Osteoblast (primary cell): ENCODE measurements around the gene SLC25A21. TPM values are rescaled to one million over a fixed set of nuclear protein-coding genes. Genes with fewer than 3 reads are reported as not detected.

Source experiments
- DNase-seq: peaks from one replicate; pipeline ENCODE4 v3.0.0; 2011; ENCODE audit warnings: low spot score, mixed read lengths; ENCODE audit not compliant: insufficient read length; ENCODE audit errors: missing footprints
- H2AFZ ChIP-seq: 2 replicates; pipeline ENCODE4 v1.6.0; 2011; ENCODE audit warnings: mild to moderate bottlenecking, low read length
- H3K27ac ChIP-seq: 2 replicates; pipeline ENCODE4 v1.5.1; 2011; ENCODE audit warnings: mild to moderate bottlenecking, low read depth, low read length, moderate library complexity
- H3K27me3 ChIP-seq: 2 replicates; pipeline ENCODE4 v1.6.0; 2012; ENCODE audit warnings: mild to moderate bottlenecking, control low read depth, inconsistent platforms, low read length, moderate library complexity; ENCODE audit not compliant: insufficient read depth
- H3K36me3 ChIP-seq: 2 replicates; pipeline ENCODE4 v1.5.1; 2011; ENCODE audit warnings: mild to moderate bottlenecking, low read length, control low read depth, moderate library complexity; ENCODE audit not compliant: insufficient read depth
- H3K4me1 ChIP-seq: 2 replicates; pipeline ENCODE4 v1.5.1; 2011; ENCODE audit warnings: mild to moderate bottlenecking, low read length, control low read depth, moderate library complexity; ENCODE audit not compliant: insufficient read depth
- H3K4me2 ChIP-seq: 2 replicates; pipeline ENCODE4 v1.6.0; 2011; ENCODE audit warnings: mild to moderate bottlenecking, low read length; ENCODE audit not compliant: insufficient read depth
- H3K4me3 ChIP-seq: fragments of 200-600 bp; sonication (generic); 3 replicates; pipeline ENCODE4 v1.5.1; 2012; ENCODE audit warnings: mild to moderate bottlenecking, low read length, inconsistent platforms; ENCODE audit not compliant: insufficient read depth
- H3K79me2 ChIP-seq: 2 replicates; pipeline ENCODE4 v1.6.0; 2012; ENCODE audit warnings: mild to moderate bottlenecking, low read length, control low read depth, inconsistent platforms; ENCODE audit not compliant: insufficient read depth
- H3K9me3 ChIP-seq: 2 replicates; pipeline ENCODE4 v1.5.1; 2011; ENCODE audit warnings: low read depth, low read length, control low read depth
- H4K20me1 ChIP-seq: 2 replicates; pipeline ENCODE4 v1.6.0; 2012; ENCODE audit warnings: mild to moderate bottlenecking, low read length, control low read depth; ENCODE audit not compliant: insufficient read depth
- total RNA-seq: library from RNA; depleted of rRNA; stranded (reverse); fragments of >200 nt; gene quantifications from 2 replicates; pipeline ENCODE4 v1.2.3, GENCODE V29; 2012
- TF ChIP-seq, protein P1 (sequence below): IDR thresholded peaks from 2 replicates; pipeline ENCODE4 v1.5.1; 2011; ENCODE audit warnings: mild to moderate bottlenecking, low read depth, low read length, moderate library complexity; ENCODE audit errors: extremely low read depth

Gene SLC25A21
- total RNA-seq, 1 donor = 0.72 TPM

DNA sequence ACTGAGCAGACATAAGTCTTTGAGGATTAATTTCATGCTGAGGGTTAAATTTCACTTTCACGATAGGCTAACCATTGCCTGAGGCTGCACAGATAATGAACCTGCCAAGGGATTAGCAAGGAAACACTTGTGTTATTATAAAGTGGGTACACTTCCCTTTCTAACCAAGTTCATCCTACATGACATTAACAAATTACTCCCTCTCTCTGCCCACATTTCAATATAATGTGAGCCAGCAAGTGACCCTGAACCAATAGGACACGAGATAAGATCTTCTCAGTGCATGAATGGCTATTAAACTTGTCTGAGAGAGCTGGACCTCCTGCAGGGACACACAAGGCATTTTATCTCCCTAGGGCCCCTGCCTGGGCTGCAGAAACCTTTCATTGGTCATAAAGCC lies 337.3 kb downstream of the SLC25A21 start:
- TF ChIP-seq, protein P1, sequence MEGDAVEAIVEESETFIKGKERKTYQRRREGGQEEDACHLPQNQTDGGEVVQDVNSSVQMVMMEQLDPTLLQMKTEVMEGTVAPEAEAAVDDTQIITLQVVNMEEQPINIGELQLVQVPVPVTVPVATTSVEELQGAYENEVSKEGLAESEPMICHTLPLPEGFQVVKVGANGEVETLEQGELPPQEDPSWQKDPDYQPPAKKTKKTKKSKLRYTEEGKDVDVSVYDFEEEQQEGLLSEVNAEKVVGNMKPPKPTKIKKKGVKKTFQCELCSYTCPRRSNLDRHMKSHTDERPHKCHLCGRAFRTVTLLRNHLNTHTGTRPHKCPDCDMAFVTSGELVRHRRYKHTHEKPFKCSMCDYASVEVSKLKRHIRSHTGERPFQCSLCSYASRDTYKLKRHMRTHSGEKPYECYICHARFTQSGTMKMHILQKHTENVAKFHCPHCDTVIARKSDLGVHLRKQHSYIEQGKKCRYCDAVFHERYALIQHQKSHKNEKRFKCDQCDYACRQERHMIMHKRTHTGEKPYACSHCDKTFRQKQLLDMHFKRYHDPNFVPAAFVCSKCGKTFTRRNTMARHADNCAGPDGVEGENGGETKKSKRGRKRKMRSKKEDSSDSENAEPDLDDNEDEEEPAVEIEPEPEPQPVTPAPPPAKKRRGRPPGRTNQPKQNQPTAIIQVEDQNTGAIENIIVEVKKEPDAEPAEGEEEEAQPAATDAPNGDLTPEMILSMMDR = no peak
- H3K79me2 ChIP-seq = no peaks in the 10 kb centered on the region
- no peak overlapping the region for H3K4me2 ChIP-seq
- H3K36me3 ChIP-seq = no peaks in the 10 kb centered on the region
- H4K20me1 ChIP-seq = no peaks in the 10 kb centered on the region
- no peaks in the 10 kb centered on the region for H3K27me3 ChIP-seq
- no peaks in the 10 kb centered on the region for H3K4me1 ChIP-seq
- no peak overlapping the region for H3K27ac ChIP-seq
- no peak overlapping the region for H2AFZ ChIP-seq
- no peak overlapping the region for H3K4me3 ChIP-seq
- H3K9me3 ChIP-seq = no peaks in the 10 kb centered on the region
- no peak for DNase-seq

- Histone ChIP-seq H3K4me2 (no peak overlapping the region), H3K4me3 (no peak overlapping the region), H3K4me1 (no peaks in the 10 kb centered on the region), H3K9me3 (no peaks in the 10 kb centered on the region), H3K36me3 (no peaks in the 10 kb centered on the region), H3K27ac (no peak overlapping the region), H2AFZ (no peak overlapping the region), H3K79me2 (no peaks in the 10 kb centered on the region), H3K27me3 (no peaks in the 10 kb centered on the region), H4K20me1 (no peaks in the 10 kb centered on the region)
- DNase-seq = no peak
- TF ChIP-seq, protein P1 = no peak
Observed at GRCh38 chr14:36834293-36834692, 338.1 kb downstream of the SLC25A21 start.

DNA sequence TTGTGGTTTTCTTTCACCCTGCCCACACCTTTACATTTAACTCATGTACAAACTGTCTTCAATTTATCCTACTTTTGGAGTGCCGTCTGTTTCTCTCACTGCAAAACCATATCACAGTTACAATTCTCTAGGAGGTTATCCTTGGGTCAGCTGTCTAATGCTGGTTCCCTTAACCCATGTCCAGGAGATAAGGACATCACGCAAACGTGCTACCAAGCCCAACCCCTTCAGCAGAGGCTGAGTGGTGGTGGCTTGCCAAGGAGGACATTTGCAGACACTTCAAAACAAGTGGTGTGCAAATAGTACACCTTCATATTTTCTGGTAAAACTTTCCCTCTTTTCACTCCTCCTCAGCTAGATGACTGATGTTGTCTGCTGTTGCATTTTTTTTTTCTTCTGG lies 342.9 kb downstream of the SLC25A21 start:
- H3K79me2 ChIP-seq = no peaks in the 10 kb centered on the region
- H3K27ac ChIP-seq = no peak overlapping the region
- no peak for DNase-seq
- no peaks in the 10 kb centered on the region for H3K27me3 ChIP-seq
- TF ChIP-seq, protein P1 = no peak
- H3K4me1 ChIP-seq = no peaks in the 10 kb centered on the region
- H3K9me3 ChIP-seq = no peaks in the 10 kb centered on the region
- H3K4me3 ChIP-seq = no peak overlapping the region
- no peaks in the 10 kb centered on the region for H4K20me1 ChIP-seq
- H3K36me3 ChIP-seq = no peaks in the 10 kb centered on the region
- H3K4me2 ChIP-seq = no peak overlapping the region
- H2AFZ ChIP-seq = no peak overlapping the region

DNA sequence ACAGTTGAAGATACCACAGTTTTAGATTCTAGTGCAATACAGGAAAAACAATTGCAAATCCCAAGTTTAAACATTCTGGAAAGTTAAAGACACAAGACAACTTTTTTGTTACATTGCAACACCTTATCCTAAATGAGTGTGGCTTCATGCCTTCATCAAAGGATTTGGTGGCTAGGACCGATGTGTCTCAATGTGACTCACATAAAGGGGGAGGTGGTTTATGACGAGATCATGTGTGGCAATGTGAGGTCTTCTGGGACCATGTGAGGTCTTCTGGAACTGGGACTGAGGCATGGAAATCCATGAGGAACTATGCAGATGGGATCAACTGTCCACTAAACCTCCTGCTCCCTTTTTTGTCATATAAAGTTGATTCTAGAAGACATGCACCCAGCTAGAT lies 344.5 kb downstream of the SLC25A21 start:
- H3K4me2 ChIP-seq = no peak overlapping the region

More for the DNA sequence above, 344.5 kb downstream of the SLC25A21 start:
- no peak for DNase-seq
- no peak overlapping the region for H2AFZ ChIP-seq
- no peak overlapping the region for H3K4me3 ChIP-seq
- no peaks in the 10 kb centered on the region for H3K79me2 ChIP-seq
- H3K27ac ChIP-seq = no peak overlapping the region
- no peaks in the 10 kb centered on the region for H3K27me3 ChIP-seq
- H3K36me3 ChIP-seq = no peaks in the 10 kb centered on the region
- no peaks in the 10 kb centered on the region for H3K4me1 ChIP-seq
- no peaks in the 10 kb centered on the region for H3K9me3 ChIP-seq
- TF ChIP-seq, protein P1 = no peak
- no peaks in the 10 kb centered on the region for H4K20me1 ChIP-seq
